Ishikawa (cell line): ENCODE measurements around the gene PSMD11.
A peak's percentile ranks its signal among the peaks of the same experiment; 100 is the strongest.

ENCODE experiments used
- CEBPB ChIP-seq: IDR thresholded peaks from 2 replicates; pipeline ENCODE4 v1.6.1; 2012
- CREB1 ChIP-seq: IDR thresholded peaks from 2 replicates; pipeline ENCODE4 v1.6.1; 2012; ENCODE audit warnings: low read depth
- EGR1 ChIP-seq: IDR thresholded peaks from 2 replicates; pipeline ENCODE4 v1.6.1; 2012
- EP300 ChIP-seq: IDR thresholded peaks from 2 replicates; pipeline ENCODE4 v1.6.1; 2012; ENCODE audit warnings: borderline replicate concordance
- FOXM1 ChIP-seq: IDR thresholded peaks from 2 replicates; pipeline ENCODE4 v1.6.1; 2012; ENCODE audit warnings: low read depth, borderline replicate concordance
- MAX ChIP-seq: IDR thresholded peaks from 2 replicates; pipeline ENCODE4 v1.6.1; 2012
- NFIC ChIP-seq: IDR thresholded peaks from 2 replicates; pipeline ENCODE4 v1.6.1; 2012
- RAD21 ChIP-seq: IDR thresholded peaks from 2 replicates; pipeline ENCODE4 v1.6.1; 2012; ENCODE audit warnings: low read depth
- REST ChIP-seq: IDR thresholded peaks from 2 replicates; pipeline ENCODE4 v1.6.1; 2012; ENCODE audit warnings: low read depth, mild to moderate bottlenecking
- TAF1 ChIP-seq: IDR thresholded peaks from 2 replicates; pipeline ENCODE4 v1.6.1; 2012; ENCODE audit warnings: low read depth, mild to moderate bottlenecking
- TCF12 ChIP-seq: IDR thresholded peaks from 2 replicates; pipeline ENCODE4 v1.6.1; 2012; ENCODE audit warnings: low read depth
- TEAD4 ChIP-seq: IDR thresholded peaks from 2 replicates; pipeline ENCODE4 v1.6.1; 2012
- USF1 ChIP-seq: IDR thresholded peaks from 2 replicates; pipeline ENCODE4 v1.6.1; 2012
- YY1 ChIP-seq: IDR thresholded peaks from 2 replicates; pipeline ENCODE4 v1.6.1; 2012; ENCODE audit warnings: low read depth
- ZBTB7A ChIP-seq: IDR thresholded peaks from 2 replicates; pipeline ENCODE4 v1.6.1; 2012; ENCODE audit warnings: low read depth

The PSMD11 gene

GRCh38 chr17:32492648-32493289 lies 48.5 kb downstream of the PSMD11 start:
- no peak for TF ChIP-seq CEBPB
- TF ChIP-seq TAF1: no peak
- no peak for TF ChIP-seq MAX

GRCh38 chr17:32493571-32493970 lies 49.3 kb downstream of the PSMD11 start:
- TF ChIP-seq TEAD4 (no peak), ZBTB7A (no peak), TAF1 (no peak), USF1 (no peak), EGR1 (no peak), TCF12 (no peak), YY1 (no peak), FOXM1 (no peak), CREB1 (no peak), MAX (no peak), RAD21 (no peak), EP300 (no peak), REST (no peak), NFIC (no peak), CEBPB (no peak)

GRCh38 chr17:32493976-32494513 lies 49.7 kb downstream of the PSMD11 start:
- TF ChIP-seq ZBTB7A: no peak
- TF ChIP-seq CEBPB: no peak
- TF ChIP-seq TAF1: no peak
- TF ChIP-seq EGR1: no peak
- TF ChIP-seq EP300: no peak
- no peak for TF ChIP-seq TCF12
- TF ChIP-seq REST: no peak
- TF ChIP-seq TEAD4: no peak
- no peak for TF ChIP-seq CREB1
- no peak for TF ChIP-seq MAX
- TF ChIP-seq USF1: no peak
- no peak for TF ChIP-seq RAD21

- peak; percentile 40; the same call in 1 of the 2 replicates for TF ChIP-seq MAX
- TF ChIP-seq TCF12: peak; percentile 52; the same call in 1 of the 2 replicates
- no peak for TF ChIP-seq ZBTB7A
- TF ChIP-seq CEBPB: no peak
- TF ChIP-seq RAD21: 0 out of 2 replicates have a peak, but pooled peaks have one; percentile 15
- TF ChIP-seq NFIC: peak; percentile 86
- TF ChIP-seq TAF1: no peak
Measured at GRCh38 chr17:32494621-32495358, 50.5 kb downstream of the PSMD11 start.
